ENCODE data around the gene PADI3.
A peak's percentile ranks its signal among the peaks of the same experiment; 100 is the strongest.
"Not testable (repeated sequence)": the region's sequence is repeated elsewhere in the genome, so short reads cannot be mapped to it uniquely, and the experiment has no call there.

Gene PADI3

DNA sequence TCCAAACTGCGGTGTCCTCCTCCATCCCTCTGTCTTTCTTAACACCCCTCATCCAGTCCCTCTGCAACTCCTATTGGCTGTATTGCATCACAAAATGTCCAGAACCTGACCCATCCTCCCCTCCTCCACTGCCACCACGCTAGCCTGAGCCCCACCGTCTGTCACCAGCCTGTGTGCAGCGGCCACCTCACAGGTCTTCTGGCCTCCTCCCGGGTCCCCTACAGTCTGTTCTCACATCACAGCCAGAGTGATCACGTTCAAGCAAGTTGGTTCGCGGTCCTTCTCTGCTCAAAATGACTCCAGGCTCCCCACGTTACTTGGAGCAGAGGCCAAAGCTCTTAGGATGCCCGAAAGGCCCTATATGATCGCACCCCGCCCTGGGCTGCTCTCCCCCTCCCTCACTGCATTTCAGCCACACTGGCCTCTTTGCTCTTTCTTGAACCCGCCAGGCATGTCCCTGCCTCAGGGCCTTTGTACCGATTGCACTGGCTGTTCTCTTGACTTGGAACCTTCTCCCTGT, 56.7 kb downstream of the PADI3 start:
- DNase-seq = no peak

GRCh38 chr1:17306407-17306806, 57.5 kb downstream of the PADI3 start:
- DNase-seq = no peak

DNA sequence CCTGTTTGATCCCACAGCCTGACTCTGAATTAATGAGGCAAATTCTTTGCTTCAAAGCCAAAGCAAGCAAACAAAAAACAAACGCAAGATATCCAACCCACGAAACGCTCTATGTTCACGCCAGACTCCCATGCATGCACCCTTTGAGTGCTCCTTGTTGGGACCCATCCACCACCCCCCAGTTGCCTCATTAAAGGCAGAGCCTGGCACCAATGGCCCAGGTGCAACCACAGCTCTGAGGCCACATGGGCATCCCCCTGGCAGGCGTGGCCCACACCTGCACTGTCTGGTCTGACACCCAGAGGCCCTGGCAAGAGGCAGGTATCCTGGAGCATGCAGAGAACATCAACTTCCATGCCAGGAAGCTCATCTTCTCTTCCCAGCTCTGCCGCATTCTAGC, 58.0 kb downstream of the PADI3 start:
- no peak for DNase-seq

DNA sequence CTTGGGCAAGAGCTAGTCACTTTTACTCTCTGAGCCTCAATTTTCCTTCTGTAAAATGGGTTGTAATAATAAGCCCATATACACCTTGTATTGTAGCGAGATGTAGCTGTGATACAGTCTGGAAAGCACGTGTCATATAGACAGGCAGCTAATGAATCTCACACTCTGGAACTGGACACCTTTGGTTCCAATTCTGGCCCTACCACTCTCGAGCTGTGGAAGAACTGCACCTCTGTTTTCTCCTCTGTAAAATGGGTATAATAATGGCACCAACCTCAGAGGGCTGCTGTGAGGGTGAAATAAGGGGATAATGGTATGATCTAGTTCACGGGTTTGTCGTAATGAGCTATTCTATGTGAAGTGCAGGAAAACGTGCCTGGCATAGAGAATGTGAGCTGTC, 58.4 kb downstream of the PADI3 start:
- no peak for DNase-seq

- DNase-seq = peak; percentile 17
These were observed 59.0 kb downstream of the PADI3 start, which contains the start of gene PADI4 for GRCh38 chr1:17307946-17308345. Gene PADI4 (plus strand): TSS chr1:17308197. CDS start chr1:17308223, 26 bp downstream.

DNA sequence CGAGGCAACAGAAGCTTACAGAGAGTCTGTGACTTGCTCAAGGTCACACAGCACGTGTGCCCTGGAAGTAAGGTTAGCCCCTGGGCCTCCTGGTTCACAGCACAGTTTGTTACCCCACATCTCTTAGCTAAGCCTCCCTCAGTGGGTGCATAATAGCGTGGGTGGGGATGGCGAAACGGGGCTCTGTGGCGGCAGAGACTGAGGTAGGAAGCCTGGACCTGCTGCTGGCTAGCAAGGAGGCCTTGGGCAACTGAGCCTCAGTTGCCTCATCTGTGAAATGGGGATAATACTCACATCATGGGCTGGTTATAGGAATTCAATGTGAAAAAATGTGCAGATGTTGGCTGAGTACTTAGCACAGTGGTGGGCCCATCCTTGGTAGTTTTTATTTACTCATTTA, 59.7 kb downstream of the PADI3 start:
- DNase-seq = peak; percentile 57

- DNase-seq = no peak
These were observed 60.6 kb downstream of the PADI3 start for GRCh38 chr1:17309426-17310067.

DNA sequence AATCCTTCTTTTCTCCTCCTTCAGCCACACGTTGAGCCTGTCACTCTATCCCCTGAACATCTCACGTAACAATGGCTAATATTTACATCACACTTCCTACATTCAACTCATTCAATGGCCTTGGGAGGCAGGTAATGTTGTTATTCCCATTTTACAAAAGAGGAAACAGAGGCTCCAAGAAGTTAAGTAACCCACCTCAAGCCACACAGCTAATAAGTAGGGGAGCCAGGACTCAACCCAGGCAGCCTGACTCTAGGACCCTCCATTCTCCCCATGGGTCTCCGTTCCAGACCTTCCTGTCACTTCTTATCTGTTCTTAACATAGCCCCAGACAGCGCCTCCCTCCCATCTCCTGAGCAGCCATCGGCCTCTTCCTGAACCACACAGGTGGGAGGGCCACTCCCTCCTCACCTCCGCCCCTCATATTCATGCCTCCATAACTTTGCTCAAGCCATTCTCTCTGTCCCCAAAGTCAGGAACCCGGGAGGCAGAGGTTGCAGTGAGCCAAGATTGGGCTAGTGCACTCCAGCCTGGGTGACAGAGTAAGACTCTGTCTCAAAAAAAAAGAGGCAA, 61.3 kb downstream of the PADI3 start:
- no peak for DNase-seq

DNA sequence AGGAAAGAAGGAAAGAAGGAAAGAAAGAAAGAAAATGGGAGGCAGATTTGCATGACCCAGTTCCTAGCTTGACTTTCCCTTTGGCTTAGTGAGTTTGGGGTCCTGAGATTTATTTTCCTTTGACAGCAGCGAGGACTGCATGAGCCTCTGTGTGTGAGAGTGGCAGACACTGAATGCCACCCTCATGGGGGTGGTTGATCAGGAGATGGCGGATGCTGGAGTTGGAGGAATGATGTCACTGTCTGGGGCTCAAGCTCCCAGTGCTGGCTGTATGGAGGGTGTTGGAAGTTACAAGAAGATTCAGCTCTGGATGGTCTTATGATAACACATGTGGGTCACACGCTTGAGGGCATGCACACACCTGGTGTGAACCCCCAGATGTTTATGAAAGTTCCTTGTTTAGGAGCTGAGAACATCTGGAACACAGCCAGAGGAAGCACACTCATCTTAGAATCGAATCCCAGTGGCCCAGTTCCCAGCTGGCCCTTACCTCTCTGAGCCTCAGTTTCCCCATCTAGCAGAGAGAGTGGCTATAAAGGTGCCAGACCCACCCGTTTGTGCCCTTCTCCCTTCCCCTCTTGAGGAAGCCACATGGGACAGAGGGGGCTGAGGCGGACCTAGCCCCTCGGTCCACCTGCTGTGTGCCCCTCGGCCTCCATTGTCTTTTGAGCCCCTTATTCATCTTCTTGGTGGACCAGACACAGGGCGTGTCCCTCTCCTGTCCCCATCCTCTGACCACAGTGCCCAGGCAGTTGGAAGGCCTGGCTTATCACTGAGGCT, 64.8 kb downstream of the PADI3 start:
- no peak for DNase-seq

DNA sequence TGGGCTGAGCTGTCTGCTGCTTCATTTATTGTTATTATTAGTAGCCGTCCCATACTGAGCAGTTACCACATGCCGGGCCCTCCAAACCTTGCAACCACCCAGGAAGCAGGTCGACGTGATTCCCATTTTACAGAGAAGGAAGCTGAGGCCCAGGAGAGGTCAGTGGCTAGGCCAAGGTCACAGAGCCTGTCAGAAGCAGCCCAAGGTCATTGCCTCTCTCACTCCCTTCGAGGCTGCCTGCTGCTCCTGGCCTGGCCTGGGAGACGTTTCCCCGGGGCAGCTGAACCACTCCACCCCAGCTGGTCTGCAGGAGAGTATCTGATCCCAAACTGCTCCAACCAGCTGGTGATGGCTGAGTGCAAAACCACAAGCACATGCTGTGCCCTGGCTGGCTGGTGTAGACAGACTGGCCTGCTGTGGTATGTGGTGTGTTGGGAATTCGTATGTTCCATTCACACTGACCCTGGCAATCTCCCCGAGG, 65.6 kb downstream of the PADI3 start:
- DNase-seq = no peak

DNA sequence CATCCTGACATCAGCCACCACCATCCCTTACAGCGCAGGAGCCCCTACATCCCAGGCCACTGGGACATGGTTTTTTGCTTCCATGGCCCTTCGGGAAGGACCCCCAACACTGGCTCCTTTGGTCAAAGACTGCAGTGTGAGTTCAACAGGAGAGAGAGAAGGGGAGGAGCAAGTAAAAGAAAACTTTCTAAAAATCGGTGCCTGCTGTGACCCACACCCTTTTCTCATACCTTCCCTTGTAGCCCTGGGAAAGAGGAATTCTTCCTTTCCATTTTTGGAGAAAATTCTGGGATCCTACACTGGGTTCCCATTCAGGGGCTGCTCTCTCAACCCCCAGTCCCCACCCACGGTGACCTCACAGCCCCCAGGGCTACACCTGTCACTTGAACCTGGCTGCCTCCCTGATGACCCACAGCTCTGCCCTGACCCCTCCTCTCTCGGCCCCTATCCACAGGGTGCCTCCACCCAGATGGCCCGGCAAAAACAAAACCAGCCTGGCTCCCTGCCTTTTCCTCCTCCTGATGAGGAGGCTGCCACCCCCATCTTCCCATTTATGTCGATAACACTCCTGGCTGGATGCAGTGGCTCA, 66.7 kb downstream of the PADI3 start:
- no peak for DNase-seq

- no peak for DNase-seq
These were observed 67.8 kb downstream of the PADI3 start for GRCh38 chr1:17316704-17317103.

DNA sequence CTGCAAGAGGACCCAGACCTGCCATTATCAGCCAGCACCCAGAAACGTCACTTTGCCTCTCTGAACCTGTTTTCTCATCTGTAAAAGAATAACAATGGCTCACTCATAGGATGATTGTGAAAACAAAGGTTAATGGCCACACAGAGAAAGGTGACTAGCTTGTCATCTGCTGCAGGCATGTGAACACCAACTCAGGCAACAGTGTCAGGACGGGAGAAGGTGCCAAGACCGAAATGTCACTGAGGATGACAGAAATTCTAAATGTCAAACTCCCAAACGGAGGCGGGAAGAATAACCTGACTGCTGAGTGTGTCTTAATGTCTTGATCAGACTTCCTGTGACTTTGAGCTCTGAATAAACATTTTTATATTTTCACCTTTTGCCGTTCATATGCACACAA, 69.4 kb downstream of the PADI3 start:
- no peak for DNase-seq

GRCh38 chr1:17319561-17320350, 70.9 kb downstream of the PADI3 start:
- DNase-seq = no peak

DNA sequence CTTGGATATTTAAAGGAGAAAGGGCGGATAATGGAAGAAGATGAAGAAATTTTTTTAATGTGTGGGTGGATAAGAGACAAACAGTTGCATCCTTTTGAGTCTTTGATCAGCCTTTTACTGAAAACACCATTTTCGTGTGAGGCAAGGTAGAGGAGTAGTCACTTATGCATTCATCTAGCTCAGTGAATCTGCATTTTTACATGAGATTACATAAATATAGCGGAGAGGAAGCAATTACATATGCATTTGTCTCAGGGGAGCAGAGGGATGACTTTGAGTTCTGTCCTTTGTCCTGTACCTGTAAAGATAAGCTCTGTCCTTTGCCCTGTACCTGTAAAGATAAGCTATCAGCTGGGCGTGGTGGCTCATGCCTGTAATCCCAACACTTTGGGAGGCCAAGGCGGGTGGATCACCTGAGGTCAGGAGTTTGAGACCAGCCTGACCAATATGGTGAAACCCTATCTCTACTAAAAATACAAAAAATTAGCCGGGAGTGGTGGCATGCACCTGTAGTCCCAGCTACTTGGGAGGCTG, 73.0 kb downstream of the PADI3 start:
- not testable (repeated sequence) for DNase-seq

- no peak for DNase-seq
These were observed 80.0 kb downstream of the PADI3 start for GRCh38 chr1:17328855-17329254.

DNA sequence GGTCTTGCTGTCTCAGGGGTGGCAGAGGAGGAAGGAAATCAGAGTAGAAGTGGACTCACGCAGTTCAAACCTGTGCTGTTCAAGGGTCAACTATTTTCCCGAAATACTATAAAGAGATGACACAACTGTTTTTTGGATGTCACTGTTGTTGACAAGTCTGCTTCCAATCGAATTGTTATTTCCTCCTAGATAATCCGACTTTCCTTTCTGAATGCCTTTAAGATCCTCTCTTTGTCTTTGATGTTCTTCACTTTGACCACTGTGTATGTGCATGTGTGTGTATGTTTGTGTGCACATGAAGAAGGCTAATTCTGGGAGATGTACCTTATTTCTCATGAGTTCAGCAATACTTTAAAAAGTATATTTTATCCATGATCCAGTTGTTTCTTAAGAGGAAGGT, 80.7 kb downstream of the PADI3 start:
- DNase-seq = no peak

- DNase-seq = no peak
These were observed 82.0 kb downstream of the PADI3 start for GRCh38 chr1:17330856-17331255.

DNA sequence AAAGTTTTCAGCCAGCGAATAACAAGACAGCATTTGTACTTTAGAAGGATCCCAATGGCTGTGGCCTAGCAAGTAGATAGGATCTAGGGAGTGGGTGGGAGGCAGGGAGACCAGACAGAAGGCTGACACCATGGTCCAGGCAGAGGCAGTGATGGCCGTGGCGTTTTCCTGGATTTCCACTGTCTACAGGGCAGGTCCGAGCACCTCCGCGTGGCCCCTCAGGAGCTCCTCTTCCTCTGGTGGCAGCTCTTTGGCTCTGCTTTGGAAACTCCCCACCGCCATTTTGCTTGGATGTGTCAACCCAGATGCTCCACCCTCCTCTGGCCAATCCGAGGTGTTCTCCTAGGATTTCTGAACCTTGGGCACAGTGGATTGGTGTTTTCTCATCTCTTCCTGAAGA, 84.2 kb downstream of the PADI3 start:
- DNase-seq = no peak

Data from suppressor macrophage treated with lipopolysaccharide for 4 hours (primary cell).